HepG2 (cell line): ENCODE measurements around the gene IL27RA. TPM values are rescaled to one million over a fixed set of nuclear protein-coding genes. Genes with fewer than 3 reads are reported as not detected.

Experiments used
- ARNT2 ChIP-seq: sonication (generic); formaldehyde crosslinking; IDR thresholded peaks from 2 replicates; pipeline ENCODE4 v1.8.0; 2022; ENCODE audit warnings: mild to moderate bottlenecking, low read depth, missing genetic modification reagents, moderate library complexity
- ASH2L ChIP-seq: fragments of 300-600, 200-600 bp; sonication (generic); IDR thresholded peaks from 2 replicates; pipeline ENCODE4 v1.7.0; 2017; ENCODE audit warnings: low read depth, mild to moderate bottlenecking, moderate library complexity, mixed read lengths, low read length; ENCODE audit not compliant: insufficient read length
- CEBPB ChIP-seq: IDR thresholded peaks from 2 replicates; pipeline ENCODE4 v1.6.1; 2011; ENCODE audit warnings: low read depth, low read length, improper control_type of control experiment, borderline replicate concordance
- GABPB1 ChIP-seq: IDR thresholded peaks from 2 replicates; pipeline ENCODE4 v1.6.1; 2016; ENCODE audit warnings: mild to moderate bottlenecking, missing genetic modification reagents, moderate library complexity, missing compliant biosample characterization
- HCFC1 ChIP-seq: fragments of 150-350 bp; IDR thresholded peaks from 2 replicates; pipeline ENCODE4 v1.6.1; 2014; ENCODE audit warnings: low read depth, low read length
- HMG20B ChIP-seq: conservative IDR thresholded peaks from 2 replicates; pipeline ENCODE4 v1.6.1; 2016; ENCODE audit warnings: missing genetic modification reagents, missing compliant biosample characterization
- PCBP1 ChIP-seq: fragments of 200-400 bp; formaldehyde crosslinking; IDR thresholded peaks from 2 replicates; pipeline ENCODE4 v1.6.1; 2017; ENCODE audit warnings: mild to moderate bottlenecking, low read depth, low read length, borderline replicate concordance
- PLSCR1 ChIP-seq: sonication (generic); formaldehyde crosslinking; IDR thresholded peaks from 2 replicates; pipeline ENCODE4 v1.5.0; 2020; ENCODE audit warnings: missing genetic modification reagents, mild to moderate bottlenecking, borderline replicate concordance
- PTBP1 ChIP-seq: fragments of 200-400 bp; formaldehyde crosslinking; IDR thresholded peaks from 2 replicates; pipeline ENCODE4 v1.6.1; 2018; ENCODE audit warnings: low read length, low read depth; ENCODE audit not compliant: poor library complexity, severe bottlenecking
- SNAPC2 ChIP-seq: sonication (generic); formaldehyde crosslinking; IDR thresholded peaks from 2 replicates; pipeline ENCODE4 v1.8.1; 2022; ENCODE audit warnings: mild to moderate bottlenecking, missing genetic modification reagents
- TGIF2 ChIP-seq: IDR thresholded peaks from 2 replicates; pipeline ENCODE4 v1.6.1; 2016; ENCODE audit warnings: control low read depth, missing compliant biosample characterization
- THAP11 ChIP-seq: IDR thresholded peaks from 2 replicates; pipeline ENCODE4 v1.6.1; 2016; ENCODE audit warnings: missing biosample characterization, missing genetic modification reagents
- ZBTB34 ChIP-seq: sonication (generic); formaldehyde crosslinking; IDR thresholded peaks from 2 replicates; pipeline ENCODE4 v1.8.0; 2022; ENCODE audit warnings: mild to moderate bottlenecking, missing genetic modification reagents
- ZFAT ChIP-seq: sonication (generic); formaldehyde crosslinking; conservative IDR thresholded peaks from 2 replicates; pipeline ENCODE4 v1.8.1; 2023; ENCODE audit warnings: missing genetic modification reagents, inconsistent platforms
- ZNF333 ChIP-seq: sonication (generic); formaldehyde crosslinking; IDR thresholded peaks from 2 replicates; pipeline ENCODE4 v1.4.0; 2020; ENCODE audit warnings: mild to moderate bottlenecking, missing genetic modification reagents, borderline replicate concordance
- ZNF44 ChIP-seq: sonication (generic); formaldehyde crosslinking; IDR thresholded peaks from 2 replicates; pipeline ENCODE4 v1.5.1; 2020; ENCODE audit warnings: mild to moderate bottlenecking, missing genetic modification reagents
- ZNF530 ChIP-seq: sonication (generic); formaldehyde crosslinking; IDR thresholded peaks from 2 replicates; pipeline ENCODE4 v1.5.0; 2020; ENCODE audit warnings: low read depth, mild to moderate bottlenecking, missing genetic modification reagents
- ZNF550 ChIP-seq: sonication (generic); formaldehyde crosslinking; IDR thresholded peaks from 2 replicates; pipeline ENCODE4 v1.4.0; 2020; ENCODE audit warnings: mild to moderate bottlenecking, missing genetic modification reagents, borderline replicate concordance
- ZNF709 ChIP-seq: sonication (generic); formaldehyde crosslinking; IDR thresholded peaks from 2 replicates; pipeline ENCODE4 v1.5.0; 2020; ENCODE audit warnings: mild to moderate bottlenecking, missing genetic modification reagents
- polyA plus RNA-seq, 8 experiments: library from polyadenylated mRNA; depleted of rRNA in 3 of 8; stranded (reverse) in 7 of 8; unstranded in 1 of 8; fragments of >200 nt; fragmentation: Illumina TruSeq in 4 of 8; extraction: Trizol in 4 of 8; gene quantifications; 2 replicates each; pipeline versions ENCODE4 v1.2.1 to v1.2.3, GENCODE V29; 2011 to 2016; ENCODE audit warnings: low read depth in 4 of 8, missing spikeins in 1 of 8, mixed read lengths in 1 of 8; ENCODE audit not compliant: insufficient read depth in 1 of 8
- total RNA-seq, 5 experiments: library from RNA; depleted of rRNA; stranded (reverse); fragments of >200 nt; fragmentation: Illumina TruSeq; extraction: Trizol; gene quantifications; 2 replicates each; pipeline ENCODE4 v1.2.3, GENCODE V29; 2016; ENCODE audit warnings: low read depth in 1 of 5
- TF ChIP-seq, protein P1 (sequence below), 2 experiments: IDR thresholded peaks; 2 replicates each; pipeline ENCODE4 v1.6.1; 2011 to 2012; ENCODE audit warnings: low read length in 2 of 2, borderline replicate concordance in 1 of 2, low read depth in 1 of 2, mild to moderate bottlenecking in 1 of 2, moderate library complexity in 1 of 2
- TF ChIP-seq, protein P2 (sequence below): sonication (generic); formaldehyde crosslinking; IDR thresholded peaks from 2 replicates; pipeline ENCODE4 v1.8.1; 2023; ENCODE audit warnings: mild to moderate bottlenecking, missing genetic modification reagents

IL27RA gene
- total and polyA plus RNA-seq, 2 of the 13 experiments (the other 11 are each of a cell fraction or from before 2014, with no cell fraction given): 3.5 to 8.1 TPM

GRCh38 chr19:14080887-14081796, 49.6 kb downstream of the IL27RA start (continued):
- TF ChIP-seq ARNT2 (CRISPR knock-in tag): 0 out of 2 replicates have a peak, but pooled peaks have one; percentile 43
- TF ChIP-seq ZNF530 (CRISPR knock-in tag): no peak
- TF ChIP-seq, protein P1, sequence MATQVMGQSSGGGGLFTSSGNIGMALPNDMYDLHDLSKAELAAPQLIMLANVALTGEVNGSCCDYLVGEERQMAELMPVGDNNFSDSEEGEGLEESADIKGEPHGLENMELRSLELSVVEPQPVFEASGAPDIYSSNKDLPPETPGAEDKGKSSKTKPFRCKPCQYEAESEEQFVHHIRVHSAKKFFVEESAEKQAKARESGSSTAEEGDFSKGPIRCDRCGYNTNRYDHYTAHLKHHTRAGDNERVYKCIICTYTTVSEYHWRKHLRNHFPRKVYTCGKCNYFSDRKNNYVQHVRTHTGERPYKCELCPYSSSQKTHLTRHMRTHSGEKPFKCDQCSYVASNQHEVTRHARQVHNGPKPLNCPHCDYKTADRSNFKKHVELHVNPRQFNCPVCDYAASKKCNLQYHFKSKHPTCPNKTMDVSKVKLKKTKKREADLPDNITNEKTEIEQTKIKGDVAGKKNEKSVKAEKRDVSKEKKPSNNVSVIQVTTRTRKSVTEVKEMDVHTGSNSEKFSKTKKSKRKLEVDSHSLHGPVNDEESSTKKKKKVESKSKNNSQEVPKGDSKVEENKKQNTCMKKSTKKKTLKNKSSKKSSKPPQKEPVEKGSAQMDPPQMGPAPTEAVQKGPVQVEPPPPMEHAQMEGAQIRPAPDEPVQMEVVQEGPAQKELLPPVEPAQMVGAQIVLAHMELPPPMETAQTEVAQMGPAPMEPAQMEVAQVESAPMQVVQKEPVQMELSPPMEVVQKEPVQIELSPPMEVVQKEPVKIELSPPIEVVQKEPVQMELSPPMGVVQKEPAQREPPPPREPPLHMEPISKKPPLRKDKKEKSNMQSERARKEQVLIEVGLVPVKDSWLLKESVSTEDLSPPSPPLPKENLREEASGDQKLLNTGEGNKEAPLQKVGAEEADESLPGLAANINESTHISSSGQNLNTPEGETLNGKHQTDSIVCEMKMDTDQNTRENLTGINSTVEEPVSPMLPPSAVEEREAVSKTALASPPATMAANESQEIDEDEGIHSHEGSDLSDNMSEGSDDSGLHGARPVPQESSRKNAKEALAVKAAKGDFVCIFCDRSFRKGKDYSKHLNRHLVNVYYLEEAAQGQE (IDR thresholded peaks at IDR 0.05; ENCODE audit: borderline replicate concordance in 1 of 2, low read depth in 1 of 2, low read length in 2 of 2): no peak
- TF ChIP-seq PTBP1: no peak
- peak; percentile 91 for TF ChIP-seq HCFC1
- TF ChIP-seq THAP11: peak; percentile 99
- TF ChIP-seq CEBPB: peak; percentile 75; the same call in 1 of the 2 replicates
- TF ChIP-seq, protein P2, sequence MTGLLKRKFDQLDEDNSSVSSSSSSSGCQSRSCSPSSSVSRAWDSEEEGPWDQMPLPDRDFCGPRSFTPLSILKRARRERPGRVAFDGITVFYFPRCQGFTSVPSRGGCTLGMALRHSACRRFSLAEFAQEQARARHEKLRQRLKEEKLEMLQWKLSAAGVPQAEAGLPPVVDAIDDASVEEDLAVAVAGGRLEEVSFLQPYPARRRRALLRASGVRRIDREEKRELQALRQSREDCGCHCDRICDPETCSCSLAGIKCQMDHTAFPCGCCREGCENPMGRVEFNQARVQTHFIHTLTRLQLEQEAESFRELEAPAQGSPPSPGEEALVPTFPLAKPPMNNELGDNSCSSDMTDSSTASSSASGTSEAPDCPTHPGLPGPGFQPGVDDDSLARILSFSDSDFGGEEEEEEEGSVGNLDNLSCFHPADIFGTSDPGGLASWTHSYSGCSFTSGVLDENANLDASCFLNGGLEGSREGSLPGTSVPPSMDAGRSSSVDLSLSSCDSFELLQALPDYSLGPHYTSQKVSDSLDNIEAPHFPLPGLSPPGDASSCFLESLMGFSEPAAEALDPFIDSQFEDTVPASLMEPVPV (CRISPR knock-in tag): no peak
- TF ChIP-seq SNAPC2 (CRISPR knock-in tag): 0 out of 2 replicates have a peak, but pooled peaks have one; percentile 9
- no peak for TF ChIP-seq ZFAT (CRISPR knock-in tag)
- 0 out of 2 replicates have a peak, but pooled peaks have one; percentile 39 for TF ChIP-seq PCBP1
- TF ChIP-seq ZNF333 (CRISPR knock-in tag): no peak
- no peak for TF ChIP-seq ZNF44 (CRISPR knock-in tag)
- peak; percentile 35; the same call in 1 of the 2 replicates for TF ChIP-seq ZNF709
- no peak for TF ChIP-seq ZBTB34 (CRISPR knock-in tag)
- no peak for TF ChIP-seq HMG20B (CRISPR knock-in tag)
- TF ChIP-seq GABPB1: peak; percentile 97
- peak; percentile 77 for TF ChIP-seq ASH2L
- peak; percentile 29; the same call in 1 of the 2 replicates for TF ChIP-seq TGIF2
- no peak for TF ChIP-seq PLSCR1
- no peak for TF ChIP-seq ZNF550 (CRISPR knock-in tag)
